Activated CD4-positive, alpha-beta T cell treated with anti-CD3 and anti-CD28 coated beads, Interleukin-2, amount 50 U/mL, for 24 hours (primary cell): ENCODE data around the gene NME9.
"Not testable (repeated sequence)": the region's sequence is repeated elsewhere in the genome, so short reads cannot be mapped to it uniquely, and the experiment has no call there.

ENCODE experiments used
- DNase-seq, 2 donors: peaks; one replicate each; pipeline ENCODE4 v3.0.0-alpha.2; 2020; ENCODE audit warnings: low read depth in 1 of 2, low spot score in 1 of 2

NME9 gene, protein sequence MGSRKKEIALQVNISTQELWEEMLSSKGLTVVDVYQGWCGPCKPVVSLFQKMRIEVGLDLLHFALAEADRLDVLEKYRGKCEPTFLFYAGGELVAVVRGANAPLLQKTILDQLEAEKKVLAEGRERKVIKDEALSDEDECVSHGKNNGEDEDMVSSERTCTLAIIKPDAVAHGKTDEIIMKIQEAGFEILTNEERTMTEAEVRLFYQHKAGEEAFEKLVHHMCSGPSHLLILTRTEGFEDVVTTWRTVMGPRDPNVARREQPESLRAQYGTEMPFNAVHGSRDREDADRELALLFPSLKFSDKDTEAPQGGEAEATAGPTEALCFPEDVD

DNA sequence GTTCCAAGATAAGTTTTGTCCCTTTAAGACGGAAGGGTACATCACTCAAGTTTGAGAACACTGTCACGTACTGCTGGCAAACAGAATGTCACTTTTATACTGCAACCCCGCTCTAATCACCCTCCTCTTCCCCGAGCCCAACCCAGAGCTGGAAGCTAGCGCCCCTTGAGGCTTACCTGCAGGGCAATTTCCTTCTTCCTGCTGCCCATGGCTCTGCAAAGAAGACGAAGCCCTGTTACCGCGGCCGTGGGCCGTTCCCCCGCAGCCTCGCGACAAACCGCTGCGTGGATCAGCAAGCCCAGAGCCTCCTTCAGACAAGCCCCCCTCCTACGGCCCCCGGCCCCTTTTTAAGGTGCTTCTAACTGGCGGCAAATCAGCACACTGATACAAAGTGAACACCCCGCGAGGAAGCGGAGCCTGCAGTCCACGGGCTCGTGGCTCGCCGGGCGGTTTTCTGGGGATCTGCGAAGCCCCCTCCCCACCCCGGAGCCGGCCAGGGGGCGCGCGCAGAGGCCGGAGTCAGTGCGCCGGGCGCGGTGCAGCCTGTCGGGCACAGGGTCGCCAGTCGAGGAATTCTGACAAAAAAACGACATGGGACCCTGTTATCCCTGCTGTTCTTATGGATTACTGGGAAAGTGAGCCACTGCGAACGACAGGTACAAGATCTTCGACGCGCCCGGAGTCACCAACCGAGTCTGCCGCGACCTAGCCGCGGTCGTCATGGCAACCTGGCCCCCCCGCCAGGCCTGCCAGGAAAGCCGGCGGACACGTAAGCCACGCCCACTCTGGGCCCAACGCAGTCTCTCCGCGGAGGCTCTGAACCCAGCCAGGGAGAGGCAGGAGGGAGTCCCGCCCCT is at the start of gene NME9:
Gene NME9, minus strand, starts transcription at position 725 of the 857 bp plus-strand sequence. Its CDS starts 516 bp downstream, at position 209.
- peak; percentile 64 to 82 for DNase-seq

DNA sequence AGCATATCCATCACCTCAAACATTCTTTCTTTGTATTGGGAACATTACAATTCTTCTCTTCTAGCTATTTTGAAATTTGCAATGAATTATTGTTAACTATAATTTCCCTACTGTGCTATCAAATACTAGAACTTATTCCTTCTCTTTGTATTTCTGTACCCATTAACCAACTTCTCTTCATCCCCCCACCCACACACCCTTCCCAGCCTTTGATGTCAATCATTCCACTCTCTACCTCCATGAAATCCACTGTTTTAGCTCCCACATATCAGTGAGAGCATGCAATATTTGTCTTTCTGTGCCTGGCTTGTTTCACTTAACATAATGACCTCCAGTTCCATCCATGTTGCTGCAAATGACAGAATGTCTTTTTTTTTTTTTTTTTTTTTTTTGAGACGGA is 49.3 kb upstream of the NME9 start:
- no peak for DNase-seq

DNA sequence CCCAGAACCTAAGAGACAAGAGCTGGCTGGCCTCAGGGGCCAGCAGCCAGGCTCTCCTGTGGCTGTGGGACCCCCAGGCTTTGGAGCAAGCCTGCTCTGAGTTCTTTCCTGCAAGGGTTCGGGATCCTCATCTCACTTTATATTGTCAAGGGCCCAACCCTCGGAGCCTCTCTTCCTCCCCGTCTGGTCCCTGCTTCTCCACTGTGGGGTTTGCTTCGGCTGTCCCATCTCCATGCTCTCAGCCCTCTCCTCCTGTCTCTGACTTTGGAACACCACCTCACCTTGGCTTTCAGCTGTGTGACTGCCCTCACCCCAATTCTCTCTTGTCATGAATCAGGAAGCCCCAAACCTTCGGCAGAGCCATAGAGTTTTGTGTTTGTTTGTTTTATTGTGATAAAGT is 48.7 kb upstream of the NME9 start:
- no peak for DNase-seq

DNA sequence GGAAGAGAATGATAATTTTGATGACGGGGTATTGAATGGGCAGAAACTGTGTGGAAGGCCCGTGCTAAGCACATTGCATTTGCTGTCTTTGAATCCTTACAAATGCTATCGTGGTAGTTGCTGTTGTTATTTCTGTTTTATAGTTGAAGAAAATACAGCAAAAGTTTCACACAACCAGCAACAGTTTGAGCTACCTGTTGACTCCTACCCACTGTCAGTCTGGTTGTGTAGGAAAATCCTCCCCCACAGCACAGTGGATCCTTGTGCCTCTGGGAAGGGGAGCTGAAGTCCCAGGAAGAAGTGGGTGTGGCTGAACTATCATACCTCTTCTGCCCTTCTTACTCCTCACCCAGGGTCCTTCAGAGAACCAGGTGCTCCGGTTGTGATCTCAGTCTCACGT is 48.2 kb upstream of the NME9 start:
- no peak for DNase-seq

DNA sequence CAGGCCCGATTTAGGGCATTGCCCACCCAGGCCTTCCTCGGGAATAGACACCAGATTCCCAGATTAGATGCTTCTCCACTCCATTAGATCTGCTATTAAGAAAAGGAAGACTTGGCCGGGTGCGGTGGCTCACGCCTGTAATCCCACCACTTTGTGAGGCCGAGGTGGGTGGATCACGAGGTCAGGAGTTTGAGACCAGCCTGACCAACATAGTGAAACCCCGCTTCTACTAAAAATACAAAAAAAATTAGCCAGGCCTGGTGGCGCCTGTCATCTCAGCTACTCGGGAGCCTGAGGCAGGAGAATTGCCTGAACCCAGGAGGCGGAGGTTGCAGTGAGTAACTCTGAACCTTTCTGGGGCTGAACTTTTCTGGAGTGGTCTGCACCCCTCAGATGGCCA is 47.6 kb upstream of the NME9 start:
- DNase-seq: not testable (repeated sequence)

DNA sequence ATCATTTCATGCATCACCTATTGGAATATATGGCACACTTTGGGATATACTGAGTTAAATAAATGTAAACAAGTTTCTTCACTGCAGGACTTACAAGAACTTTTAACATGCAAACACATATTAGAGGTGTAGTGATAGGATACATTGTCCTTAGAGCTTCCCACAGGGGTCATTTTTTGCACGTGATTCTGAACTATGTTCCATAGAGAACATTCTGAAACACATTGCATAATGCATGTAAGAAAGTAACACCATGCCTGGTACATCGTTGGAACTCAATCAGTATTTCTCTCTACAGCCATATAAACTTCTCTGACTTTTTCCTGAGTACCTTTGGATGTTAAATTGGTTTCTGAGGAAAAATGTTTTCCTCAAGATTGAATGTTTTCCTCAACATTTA is 47.0 kb upstream of the NME9 start:
- no peak for DNase-seq

DNA sequence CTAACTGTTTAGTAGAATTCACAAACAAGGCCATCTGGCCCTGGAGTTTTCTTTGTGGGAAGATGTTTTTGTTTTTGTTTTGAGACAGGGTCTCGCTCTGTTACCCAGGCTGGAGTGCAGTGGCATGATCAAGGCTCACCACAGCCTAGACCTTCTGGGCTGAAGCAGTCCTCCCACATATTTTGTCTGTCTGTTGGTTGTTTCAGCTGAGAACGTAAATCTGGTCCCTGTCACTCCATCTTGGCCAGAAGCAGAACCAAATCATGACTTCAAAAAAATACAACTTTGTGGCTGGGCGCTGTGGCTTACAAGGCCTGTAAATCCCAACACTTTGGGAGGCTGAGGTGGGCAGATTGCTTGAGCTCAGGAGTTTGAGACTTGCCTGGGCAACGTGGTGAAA is 45.8 kb upstream of the NME9 start:
- DNase-seq: no peak

DNA sequence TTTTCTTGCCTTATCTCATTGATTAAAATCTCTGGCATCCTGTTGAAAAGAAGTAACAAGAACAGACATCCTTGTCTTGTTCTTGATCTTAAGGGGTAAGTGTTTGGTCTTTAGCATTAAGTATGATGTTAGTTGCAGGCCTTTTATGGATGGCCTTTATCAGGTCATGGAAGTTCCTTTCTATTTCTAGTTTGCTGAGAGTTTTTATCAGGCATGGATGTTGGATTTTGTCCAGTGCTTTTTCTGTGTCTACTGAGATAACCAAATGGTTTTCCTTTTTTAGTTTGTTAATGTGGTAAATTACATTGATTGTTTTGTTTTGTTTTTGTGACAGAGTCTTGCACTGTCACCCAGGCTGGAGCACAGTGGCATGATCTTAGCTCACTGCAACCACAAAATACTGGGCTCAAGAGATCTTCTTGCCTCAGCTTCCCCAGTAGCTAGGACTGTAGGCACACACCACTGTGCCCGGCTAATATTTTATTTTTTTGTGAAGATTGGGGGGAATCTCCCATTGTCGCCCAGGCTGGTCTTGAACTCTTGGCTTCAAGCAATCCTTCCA is 45.0 kb upstream of the NME9 start:
- no peak for DNase-seq

DNA sequence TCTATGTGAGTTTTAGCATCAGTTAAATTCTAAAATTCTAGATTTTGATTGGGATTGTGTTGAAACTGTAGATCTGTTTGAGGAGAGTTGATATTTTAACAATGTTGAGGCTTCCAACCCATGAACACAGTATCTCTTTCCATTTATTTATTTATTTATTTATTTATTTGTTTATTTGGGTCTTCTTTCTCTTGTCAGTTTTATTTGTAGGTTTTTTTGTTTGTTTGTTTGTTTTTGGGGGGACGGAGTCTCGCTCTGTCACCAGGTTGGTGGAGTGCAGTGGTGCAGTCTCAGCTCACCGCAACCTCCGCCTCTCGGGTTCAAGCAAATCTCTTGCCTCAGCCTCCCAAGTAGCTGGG is 44.1 kb upstream of the NME9 start:
- DNase-seq: no peak

DNA sequence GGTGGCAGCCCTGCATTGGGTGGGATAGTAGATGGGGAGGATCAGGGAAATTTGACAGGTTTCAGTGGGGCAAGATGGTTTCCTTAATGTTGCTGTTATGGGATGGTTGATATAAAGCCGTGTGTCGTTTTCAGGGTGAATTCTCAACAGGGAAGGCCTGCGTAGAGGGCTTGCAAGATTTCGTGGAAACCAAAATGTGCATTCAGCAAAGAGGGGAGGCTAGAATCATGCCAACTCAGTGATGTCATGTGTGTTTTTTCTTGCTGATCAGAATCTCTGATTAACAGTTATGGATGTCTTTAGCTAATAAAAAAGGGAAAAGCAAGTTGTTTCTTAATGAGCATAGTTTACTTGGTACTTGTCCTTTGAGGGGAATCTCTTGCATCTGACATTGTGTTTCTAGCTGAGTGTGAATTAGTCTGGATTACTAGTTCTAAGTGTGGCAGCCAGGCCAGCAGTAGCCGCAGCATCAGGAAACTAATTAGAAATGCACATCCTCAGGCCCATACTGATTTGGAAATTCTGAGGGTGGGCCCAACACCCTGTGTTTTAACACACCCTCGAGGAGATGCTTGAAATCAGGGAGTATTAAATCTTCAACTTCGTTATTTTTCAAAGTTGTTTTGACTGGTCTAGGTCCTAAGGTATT is 43.6 kb upstream of the NME9 start:
- no peak for DNase-seq

DNA sequence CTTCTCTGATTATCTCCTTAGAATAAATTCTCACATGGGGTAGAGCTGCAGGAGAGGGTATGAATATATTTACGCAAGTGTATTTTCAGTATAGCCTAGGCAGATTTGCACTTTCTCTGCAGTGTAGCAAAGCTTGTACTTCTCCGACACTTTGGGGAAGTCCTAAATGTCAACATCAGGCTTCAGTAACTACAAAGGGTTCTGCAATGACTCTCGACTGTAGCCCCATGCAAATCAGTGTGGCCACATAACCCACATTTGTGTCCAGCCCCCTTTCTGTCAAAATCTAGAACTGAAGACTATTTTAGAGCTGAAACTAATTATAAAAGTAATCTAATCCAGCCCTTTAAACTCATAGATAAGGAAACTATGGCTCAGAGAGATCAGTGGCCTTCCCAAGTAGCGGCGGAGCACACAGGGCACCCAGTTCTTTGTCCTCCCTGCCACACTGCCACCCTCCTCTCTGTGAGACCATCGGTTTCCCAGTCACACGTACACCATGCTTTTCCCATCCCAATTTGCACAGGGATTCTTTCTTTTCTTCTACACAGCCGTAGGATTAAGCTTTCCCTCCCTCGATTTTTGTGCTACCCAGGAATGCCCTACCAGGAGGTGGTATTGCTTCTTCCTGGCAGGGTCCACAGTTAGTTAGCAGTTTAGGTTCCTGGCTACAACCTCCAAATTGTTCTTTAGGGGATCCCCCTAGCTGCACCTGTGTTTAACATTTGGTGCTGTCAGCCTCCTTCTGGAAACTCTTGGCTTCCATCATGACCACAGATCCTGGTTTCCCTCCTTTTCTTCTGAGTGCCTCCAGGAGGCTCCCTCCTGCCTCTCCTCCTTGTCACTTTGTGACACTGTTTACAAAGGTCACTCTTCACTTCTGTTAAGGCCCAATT is 41.7 kb upstream of the NME9 start:
- no peak for DNase-seq

DNA sequence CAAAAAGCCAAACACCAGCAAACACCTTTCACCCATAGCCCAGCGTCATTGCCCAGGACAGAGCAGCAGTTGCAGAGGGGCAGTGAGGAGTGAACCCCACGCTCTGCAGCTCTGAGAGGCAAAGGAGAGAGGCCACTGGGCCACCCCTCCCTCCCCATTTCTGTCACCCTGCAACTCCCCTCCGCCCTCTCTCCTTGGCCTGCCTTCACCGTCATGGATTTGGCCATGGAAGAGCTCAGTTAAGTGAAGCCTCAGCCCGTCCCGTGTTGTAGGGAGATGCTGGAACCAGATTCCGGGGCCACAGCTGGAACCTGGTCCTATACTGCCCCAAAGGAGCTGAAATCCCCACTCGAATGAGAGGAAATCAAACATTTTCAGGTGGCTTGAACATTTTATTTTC is 40.7 kb upstream of the NME9 start:
- DNase-seq: no peak

DNA sequence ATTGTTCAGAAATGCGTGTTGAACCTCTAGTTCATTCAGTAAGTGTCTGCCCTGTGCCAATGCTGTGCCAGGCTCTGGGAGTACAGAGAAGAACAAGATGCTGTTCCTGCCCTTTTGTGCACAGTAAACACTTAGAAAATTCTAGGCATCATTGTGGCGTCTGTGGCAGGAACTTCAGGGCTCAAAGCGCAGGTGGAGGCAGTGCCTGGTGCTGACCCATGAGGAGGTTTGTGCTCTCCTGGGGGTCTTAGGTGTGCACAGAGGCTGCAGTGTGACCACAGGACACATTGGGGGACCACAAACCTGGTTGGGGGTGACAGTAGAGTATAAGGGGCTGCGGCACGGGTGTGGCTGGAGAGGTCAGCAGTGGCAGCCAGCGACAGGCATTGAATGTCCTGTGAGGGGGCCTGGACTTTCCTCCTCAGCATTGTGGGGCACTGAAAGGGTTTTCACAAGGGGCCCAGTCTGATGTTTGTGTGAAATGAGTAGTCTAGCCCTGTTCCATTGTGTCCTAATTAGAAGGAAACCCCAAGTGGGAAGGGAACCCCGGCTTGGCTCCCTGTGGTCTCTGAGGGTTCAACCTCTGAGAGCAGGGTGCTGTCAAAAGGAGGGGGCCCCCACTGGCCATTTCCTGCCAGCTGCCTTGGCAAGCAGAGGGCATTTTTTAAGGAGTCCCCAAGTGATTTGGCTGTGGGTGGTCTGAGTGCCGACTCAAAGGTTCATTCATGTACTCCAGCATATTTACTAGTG is 39.7 kb upstream of the NME9 start:
- no peak for DNase-seq

DNA sequence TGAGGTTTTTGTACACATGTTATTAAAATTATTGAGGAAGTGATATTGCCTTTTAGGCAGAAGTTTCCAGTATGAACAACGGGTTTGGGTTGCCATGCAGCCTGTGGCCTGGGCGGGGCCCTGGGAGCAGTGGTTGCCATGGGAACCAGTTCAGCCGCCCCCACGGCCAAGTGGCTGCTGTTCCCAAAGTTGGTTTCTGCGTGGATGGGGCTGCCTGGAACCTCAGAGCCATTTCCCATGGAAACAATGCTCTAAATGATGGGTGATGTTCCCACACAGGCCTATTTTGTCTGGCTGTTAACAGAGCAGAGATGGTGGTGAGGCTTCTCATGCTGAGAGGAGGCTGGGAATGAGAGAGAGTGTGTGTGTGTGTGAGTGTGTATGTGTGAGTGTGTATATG is 38.3 kb upstream of the NME9 start:
- DNase-seq: no peak

DNA sequence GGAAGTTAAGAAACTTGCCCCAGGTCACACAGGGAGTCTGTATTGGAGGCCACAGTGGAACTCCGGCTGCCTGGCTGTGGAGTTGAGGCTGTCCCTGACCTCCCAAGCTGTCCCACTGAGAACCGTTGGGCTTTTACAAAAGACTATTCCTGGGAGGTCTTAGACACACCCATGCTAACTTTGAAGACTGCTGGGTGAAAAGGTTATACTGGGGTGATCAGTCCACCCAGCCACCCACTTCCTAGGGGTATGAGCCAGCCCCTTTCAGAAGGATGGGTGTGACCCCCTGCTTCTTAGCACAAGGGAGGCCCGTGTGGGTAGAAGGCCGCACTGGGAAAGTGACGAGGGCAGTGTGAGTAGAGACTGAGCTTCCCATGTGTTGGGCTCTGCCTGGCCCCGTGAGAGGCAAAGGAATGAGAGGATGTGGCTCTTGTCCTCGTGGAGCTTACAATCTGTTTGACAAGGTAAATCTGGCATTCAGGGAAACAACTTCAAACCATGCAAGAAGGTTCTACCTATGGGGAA is 37.7 kb upstream of the NME9 start:
- no peak for DNase-seq

DNA sequence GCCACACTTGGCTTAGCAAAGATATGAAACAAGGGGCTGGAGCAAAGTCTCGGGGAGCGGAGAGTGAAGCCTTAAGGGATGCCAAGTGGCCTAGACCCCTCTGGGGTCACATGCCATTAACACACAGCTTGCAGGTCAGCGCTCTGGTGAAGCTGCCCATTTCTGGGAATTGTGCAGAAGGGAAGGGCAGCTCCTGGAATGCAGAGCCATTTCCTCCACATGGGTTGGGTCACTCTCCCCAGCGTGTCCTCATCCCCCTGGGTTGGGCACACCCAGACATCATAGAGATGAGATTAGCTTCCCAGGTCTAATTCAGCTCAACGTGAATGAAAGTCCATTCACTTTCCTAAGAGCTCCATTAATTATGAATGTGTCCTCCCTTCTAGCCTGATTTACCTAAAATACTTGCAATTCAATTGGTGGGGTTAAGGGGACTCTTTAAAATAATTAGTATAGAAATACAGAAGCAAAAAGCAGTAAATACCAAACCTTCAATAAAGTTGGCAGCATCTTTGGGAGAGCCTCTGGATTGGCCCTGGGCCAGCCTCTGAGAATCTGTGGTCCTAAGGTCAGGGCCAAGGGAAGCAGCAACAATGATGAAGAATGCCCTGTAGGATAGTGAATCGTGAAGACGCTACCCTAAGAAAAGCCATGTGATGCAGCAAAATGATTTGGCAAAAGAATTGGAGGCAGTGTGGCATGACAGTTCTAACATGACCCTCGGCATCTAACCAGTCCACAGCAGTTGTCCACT is 36.5 kb upstream of the NME9 start:
- no peak for DNase-seq

DNA sequence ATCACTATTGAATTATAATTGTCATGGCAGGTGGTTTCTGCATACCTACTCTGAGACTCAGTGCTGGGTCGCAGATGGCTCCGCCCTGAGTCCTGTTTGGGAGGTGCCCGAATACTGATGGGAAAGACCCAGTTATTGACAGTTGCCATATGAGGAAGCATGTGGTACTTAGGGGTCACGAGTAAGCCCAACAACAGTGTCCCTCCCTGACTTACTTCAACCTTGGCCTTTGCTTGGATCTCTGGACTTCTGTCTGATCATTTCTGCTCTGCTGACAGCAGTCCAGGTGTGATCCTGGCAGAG is 35.6 kb upstream of the NME9 start:
- no peak for DNase-seq

DNA sequence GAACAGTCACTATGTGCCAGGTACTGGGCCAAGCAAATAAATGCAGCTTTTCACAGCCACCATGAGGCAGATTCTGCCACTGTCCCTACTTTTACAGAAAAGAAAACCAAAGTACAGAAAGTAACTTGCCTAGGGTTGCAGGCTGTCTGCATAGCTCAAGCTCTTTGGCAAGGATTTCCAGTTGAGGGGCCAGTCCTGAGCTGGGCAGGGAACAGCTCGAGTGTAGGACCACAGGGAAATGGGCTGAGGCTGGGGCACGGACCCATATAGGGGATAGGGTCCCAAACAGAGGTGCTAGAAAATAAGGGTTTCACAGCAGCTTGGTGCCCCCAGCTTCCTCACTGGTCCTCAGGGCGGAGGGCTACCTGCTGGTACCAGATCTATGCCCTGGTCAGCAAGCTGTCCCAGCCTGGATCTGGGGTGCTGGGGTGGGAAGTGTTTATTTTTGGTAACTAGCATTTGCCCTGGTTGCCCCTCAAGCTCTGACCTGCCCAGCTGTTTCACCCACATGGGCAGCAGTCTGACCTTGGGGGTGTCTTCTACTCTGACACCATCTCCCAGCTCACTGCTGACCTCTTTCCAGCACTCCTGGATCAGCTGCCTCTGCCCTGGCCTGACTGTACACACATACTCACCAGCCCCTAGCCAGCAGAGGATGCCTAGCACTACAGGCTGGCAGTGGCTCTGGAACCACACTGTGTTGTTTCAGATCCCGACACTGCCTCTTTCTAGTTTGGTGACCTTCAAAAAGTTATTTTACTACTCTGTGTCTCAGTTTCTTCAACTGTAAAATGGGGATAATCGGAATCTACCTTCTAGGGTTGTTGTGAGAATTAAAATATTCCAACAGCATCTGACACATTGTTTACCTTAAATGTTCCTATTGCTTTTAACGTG is 35.0 kb upstream of the NME9 start:
- no peak for DNase-seq
